ENCODE results near the gene HDDC2. TPM values are rescaled to one million over a fixed set of nuclear protein-coding genes. Genes with fewer than 3 reads are reported as not detected.
A peak's percentile ranks its signal among the peaks of the same experiment; 100 is the strongest.

The HDDC2 gene
- total and polyA plus RNA-seq, 9 of the 15 experiments (the other 6 are each of a cell fraction or from before 2014, with no cell fraction given) = 194 to 632 (median 294) TPM

DNA sequence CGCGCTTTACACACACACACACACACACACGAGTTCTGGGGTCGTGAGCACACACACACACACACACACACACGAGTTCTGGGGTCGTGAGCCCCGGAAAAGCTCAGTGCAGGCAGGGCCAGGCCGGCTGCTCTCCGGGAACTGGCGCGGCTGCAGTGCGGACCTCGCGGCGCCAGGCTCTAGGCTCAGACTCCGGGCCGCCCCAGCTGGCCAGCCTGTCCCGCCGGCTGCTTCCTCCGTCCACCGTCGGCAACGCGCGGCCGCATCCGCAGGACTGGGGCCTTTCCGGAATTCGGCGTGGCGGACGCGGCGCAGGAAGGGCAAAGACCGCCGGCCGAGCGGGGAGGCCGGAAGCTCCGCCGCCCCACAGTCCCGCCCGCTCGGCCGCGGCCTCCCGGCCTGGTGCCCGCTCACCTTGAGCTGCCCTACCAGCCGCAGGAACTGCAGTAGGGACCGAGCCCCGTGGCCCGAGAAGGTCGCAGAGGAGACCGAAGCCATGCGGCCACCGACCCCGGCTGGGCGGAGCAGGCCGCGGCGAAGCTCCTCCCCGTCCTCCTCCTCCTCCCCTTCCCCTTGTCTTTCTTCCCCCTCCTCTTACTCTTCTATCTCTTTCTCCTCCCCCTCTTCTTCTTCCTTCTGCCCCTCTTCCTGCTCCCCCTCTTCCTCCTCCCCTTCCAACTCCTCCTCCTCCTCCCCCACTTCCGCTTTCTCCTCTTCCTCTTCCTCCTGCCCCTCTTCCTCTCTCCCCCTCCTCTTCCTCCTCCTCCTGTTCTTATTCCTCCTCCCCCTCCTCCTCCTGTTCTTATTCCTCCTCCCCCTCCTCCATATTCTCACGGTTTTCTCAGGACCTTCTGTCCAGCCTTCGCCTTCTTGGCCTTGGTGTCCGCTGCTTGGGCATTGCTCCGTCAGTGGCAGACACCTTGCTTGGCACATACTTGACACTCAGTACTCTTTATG, at the start of gene HDDC2 (continued):
- TF ChIP-seq XRCC4 (IDR thresholded peaks at IDR 0.05; ENCODE audit: extremely low read depth, insufficient read depth, insufficient read length) (no peak), EGR1 (conservative IDR thresholded peaks at IDR 0.05) (peak; percentile 96), RB1 (IDR thresholded peaks at IDR 0.05; ENCODE audit: low read depth) (peak; percentile 78), ID3 (CRISPR knock-in tag; IDR thresholded peaks at IDR 0.05) (no peak), ID3 (tag; IDR thresholded peaks at IDR 0.05) (peak; percentile 55; the same call in 1 of the 2 replicates), ZNF639 (CRISPR knock-in tag; conservative IDR thresholded peaks at IDR 0.05 in 1 of 2, IDR thresholded peaks at IDR 0.05 in 1 of 2) (no peak), BDP1 (IDR thresholded peaks at IDR 0.05; ENCODE audit: insufficient read depth, insufficient read length) (no peak), SMC3 (conservative IDR thresholded peaks at IDR 0.05; ENCODE audit: insufficient read depth, low read depth, low read length) (no peak), HCFC1 (IDR thresholded peaks at IDR 0.05; ENCODE audit: low read depth, low read length) (peak; percentile 30; the same call in 1 of the 2 replicates), GTF2A2 (tag; IDR thresholded peaks at IDR 0.05) (no peak), THAP12 (CRISPR knock-in tag; IDR thresholded peaks at IDR 0.05) (0 out of 2 replicates have a peak, but pooled peaks have one; percentile 25), DPF2 (IDR thresholded peaks at IDR 0.05) (peak; percentile 89), NUFIP1 (IDR thresholded peaks at IDR 0.05; ENCODE audit: partially characterized antibody) (peak; percentile 96), MTF1 (CRISPR knock-in tag; IDR thresholded peaks at IDR 0.05; ENCODE audit: borderline replicate concordance) (no peak; the same call in 1 of the 2 replicates)
